Stimulated activated CD8-positive, alpha-beta memory T cell treated with anti-CD3 and anti-CD28 coated beads, Interleukin-12 subunit alpha, Interleukin-12 subunit beta, amount 100 ng/mL, for 1 hour (primary cell): ENCODE measurements around the gene PGAM1.
A peak's percentile ranks its signal among the peaks of the same experiment; 100 is the strongest.
"Not testable (repeated sequence)": the region's sequence is repeated elsewhere in the genome, so short reads cannot be mapped to it uniquely, and the experiment has no call there.

ENCODE experiments used
- DNase-seq: peaks from one replicate; pipeline ENCODE4 v3.0.0-alpha.2; 2020; ENCODE audit warnings: low read depth

PGAM1 gene

DNA sequence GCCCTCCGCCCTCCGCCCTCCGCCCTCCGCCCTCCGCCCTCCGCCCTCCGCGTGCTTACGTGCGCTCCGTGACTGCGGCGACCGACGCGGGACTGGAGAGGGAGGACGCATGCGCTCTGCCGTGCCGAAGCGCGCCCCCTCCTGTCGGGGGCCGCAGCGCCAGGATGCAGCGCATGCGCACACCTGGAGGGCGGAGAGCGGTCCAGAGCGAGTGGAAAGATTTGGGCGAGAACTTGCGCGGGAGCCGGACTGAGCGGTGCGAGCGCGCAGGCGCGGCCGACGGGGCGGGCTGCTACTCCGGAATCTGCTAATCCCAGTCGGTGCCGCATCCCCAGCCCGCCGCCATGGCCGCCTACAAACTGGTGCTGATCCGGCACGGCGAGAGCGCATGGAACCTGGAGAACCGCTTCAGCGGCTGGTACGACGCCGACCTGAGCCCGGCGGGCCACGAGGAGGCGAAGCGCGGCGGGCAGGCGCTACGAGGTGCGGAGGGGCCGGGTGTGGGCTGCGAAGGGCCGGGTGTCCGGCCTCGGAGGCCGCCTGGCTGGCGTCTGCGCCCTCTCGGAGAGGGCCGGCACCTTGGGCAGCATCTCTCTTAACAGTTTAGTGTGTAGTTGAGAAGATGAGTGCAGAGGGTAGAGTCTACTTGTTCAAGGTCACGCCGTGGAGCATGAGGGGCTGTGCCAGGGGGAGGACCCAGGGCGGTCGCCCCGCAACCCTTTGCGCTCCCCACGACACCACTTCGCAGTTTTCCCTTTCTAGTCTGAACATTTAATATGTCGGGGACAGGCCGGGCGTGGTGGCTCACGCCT is at the start of gene PGAM1:
Gene PGAM1, plus strand, starts transcription at position 228 of the 812 bp plus-strand sequence. Its CDS starts 117 bp downstream, at position 345.
- DNase-seq = peak; percentile 90

DNA sequence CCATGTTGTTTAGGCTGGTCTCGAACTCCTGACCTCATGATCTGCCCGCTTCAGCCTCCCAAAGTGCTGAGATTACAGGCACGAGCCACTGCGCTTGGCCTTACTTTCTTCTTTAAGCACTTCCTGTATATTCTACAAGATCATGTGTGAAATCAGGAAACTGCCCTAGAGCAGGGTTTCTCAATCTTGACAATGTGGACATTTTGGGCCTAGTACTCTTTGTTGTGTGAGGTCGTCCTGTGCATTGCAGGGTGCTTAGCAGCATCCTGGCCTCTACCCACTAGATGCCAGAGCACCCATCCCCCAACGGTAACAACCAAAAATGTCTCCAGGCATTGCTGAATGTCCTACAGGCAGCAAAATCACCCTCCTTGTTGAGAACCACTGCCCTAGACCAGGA is 49.6 kb upstream of the PGAM1 start:
- no peak for DNase-seq

DNA sequence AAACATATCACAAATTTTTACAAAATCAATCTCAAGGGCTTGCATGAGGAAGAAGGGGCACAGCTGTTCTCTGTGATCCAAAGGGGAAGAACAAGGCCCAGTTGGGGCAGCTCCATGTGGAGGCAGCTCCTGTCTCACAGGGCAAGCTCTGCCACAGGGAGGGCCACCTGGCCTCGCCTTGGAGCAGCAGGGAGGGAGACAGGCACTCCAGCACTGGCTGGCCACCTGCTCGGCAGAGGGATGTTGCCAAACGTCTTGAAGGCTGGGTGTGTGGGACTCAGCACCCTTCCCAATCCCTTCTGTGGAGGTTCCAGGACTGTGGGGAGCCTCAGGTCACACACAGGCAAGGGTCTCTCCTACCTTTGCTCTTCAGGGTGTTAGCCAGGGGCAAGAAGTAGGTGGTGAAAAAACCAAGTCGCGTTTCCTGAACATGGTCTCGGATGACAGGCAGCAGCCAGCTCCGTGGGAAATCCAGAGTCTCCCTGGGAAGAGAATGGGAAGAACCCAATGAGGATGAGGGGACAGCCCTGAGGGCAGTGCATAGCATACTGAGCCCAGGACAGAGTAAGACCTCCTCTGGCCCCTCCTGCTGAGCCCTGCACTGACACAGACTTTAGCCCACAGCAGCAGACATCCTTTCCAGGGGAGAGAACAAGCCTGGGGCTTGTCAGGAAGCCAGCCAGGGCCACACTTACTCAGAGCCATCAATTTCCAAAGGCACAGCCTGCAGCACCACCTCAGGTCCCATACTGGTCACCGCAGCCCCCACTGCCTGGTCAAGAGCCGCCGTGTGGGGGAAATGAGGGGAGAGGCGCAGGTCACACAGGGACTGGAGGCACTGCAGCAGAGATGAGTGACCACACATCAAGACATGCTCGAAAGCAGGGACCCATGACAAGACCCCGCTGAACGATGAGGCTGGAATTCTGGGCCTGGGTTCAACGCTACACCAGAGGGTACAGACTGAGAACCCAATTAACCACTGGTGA is 46.8 kb upstream of the PGAM1 start:
- no peak for DNase-seq

DNA sequence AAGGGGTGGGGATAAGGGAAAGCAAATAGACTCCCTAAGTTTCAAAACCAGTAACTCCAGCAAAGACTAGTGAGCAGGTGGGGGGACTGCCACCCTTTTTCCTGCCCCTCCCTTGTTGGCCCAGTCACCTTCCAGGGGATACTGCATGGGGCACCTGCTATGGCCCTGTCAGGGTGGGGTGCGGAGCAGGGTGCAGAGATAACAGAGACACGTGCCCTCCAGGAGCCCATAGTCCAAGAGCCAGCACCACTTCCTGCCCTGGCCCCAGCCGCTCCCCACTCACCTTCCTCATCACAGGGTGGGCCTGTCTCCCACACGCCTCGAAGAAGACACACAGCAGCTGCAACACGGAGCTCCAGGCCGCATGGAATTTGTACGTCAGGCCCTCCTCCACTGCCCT is 45.5 kb upstream of the PGAM1 start:
- DNase-seq = no peak

DNA sequence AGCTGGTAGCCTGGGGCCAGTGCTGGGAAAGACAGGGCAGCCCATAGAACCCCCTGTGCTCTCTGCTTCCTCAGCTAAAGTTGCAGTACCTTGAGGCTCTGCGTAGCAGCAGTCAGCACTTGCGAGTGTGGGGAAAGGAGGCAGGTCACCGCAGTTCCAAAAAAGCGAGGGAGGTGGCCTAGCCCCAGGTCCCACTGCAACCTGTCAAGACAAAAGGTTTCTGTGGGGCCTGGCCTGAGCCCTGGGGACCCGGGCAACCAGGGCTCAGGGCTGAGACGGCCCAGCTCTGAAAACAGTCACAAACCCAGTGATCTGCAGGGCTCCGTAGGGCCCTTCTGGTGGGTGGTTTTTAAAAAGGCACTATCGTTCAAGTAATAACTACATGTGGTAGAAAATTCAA is 44.4 kb upstream of the PGAM1 start:
- DNase-seq = no peak

DNA sequence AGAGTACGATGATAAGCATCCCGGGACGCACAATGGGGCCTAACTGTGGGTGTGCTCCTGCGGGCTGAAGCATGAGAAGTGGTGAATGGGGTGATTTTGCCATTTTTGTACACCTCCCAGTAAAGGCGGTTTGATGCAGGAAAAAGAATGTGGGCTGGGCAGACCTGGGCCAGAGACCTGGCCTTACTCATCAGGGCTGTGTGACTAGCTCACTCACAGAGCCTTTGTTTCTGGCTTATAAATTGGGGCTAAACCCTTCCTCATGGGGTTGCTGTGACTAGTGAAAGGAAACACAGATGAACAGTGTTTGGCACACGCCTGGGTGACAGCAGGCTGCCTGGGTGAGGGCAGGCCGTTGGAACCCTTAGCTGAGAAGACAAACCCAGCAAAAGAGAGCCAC is 42.8 kb upstream of the PGAM1 start:
- no peak for DNase-seq

DNA sequence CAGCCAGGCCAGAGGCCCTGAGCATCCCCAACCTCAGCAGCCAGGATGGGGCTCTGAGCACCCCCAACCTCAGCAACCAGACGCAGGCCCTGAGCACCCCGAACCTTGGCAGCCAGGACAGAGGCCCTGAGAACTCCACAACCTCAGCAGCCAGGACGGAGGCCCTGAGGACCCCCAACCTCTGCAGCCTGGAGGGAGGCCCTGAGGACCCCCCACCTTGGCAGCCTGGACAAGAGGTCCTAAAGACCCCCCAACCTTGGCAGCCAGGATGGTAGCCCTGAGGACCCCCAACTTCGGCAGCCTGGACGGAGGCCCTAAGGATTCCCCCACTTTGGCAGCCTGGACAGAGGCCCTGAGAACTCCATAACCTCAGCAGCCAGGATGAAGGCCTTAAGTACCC is 41.8 kb upstream of the PGAM1 start:
- DNase-seq = no peak

DNA sequence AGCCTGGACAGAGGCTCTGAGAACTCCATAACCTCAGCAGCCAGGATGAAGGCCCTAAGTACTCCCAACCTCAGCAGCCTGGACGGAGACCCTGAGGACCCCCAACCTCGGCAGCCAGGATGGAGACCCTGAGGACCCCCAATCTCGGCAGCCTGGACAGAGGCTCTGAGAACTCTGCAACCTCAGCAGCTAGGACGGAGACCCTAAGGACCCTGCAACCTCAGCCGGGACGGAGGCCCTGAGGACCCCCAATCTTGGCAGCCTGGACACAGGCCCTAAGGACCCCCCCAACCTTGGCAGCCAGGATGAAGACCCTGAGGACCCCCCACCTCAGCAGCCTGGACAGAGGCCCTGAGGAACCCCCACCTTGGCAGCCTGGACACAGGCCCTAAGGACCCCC is 41.4 kb upstream of the PGAM1 start:
- no peak for DNase-seq

DNA sequence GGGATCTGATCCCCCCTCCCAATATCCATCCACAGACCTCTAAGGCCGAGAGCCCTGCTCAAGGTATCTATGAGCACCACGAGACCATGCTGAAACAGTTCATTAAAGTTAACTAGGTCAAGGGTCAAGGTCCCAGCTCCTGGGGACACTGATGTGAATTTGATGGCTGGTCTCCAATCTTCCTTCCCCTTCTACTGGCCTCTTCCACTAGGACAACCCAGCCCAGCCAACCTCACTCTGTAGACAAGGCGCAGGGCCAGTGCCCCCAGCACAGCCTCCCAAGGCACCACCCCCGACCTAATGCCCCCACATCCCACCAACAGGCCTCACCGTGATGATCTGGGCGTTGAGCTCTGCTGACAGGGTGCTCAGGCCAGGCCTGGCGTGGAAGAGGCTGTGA is 40.4 kb upstream of the PGAM1 start:
- DNase-seq = no peak

DNA sequence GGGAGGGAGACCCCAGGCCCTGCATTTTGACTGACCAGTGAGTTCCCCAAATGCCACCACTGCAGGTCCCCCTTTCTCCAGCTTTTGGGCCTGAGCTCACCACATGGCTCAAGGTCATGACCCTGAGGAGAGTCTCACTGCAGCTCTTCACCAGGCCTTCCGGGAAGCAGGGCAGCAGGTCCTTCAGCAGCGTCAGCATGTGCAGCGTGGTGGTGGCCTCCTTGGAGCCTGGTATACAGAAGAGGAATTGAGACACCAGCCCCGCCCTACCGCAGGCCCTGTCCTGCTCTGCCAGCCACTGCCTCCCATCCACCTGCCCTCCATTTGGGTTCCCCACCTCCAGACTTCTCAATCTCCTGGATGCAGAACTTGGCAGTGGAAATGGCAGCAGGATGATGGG is 37.8 kb upstream of the PGAM1 start:
- DNase-seq = no peak

DNA sequence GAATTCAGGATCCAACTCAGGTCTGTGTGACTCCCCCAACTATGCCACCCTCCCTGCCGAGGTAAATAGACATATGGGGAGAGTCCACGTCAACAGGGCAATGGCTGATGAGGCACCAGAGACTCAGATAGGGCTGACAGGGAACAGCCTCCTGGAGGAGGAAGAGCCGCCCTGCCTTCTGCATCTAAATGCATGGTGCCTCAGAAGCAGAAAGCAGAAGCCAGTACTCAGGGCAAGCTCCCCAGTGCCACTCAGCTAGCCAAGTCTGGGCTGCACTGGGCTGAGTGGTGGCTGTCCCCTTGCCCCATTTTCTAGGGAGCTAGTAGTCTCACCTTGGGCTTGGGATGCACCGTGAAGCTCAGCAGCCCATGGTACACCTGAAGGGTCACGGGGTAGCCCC is 35.9 kb upstream of the PGAM1 start:
- DNase-seq = no peak

DNA sequence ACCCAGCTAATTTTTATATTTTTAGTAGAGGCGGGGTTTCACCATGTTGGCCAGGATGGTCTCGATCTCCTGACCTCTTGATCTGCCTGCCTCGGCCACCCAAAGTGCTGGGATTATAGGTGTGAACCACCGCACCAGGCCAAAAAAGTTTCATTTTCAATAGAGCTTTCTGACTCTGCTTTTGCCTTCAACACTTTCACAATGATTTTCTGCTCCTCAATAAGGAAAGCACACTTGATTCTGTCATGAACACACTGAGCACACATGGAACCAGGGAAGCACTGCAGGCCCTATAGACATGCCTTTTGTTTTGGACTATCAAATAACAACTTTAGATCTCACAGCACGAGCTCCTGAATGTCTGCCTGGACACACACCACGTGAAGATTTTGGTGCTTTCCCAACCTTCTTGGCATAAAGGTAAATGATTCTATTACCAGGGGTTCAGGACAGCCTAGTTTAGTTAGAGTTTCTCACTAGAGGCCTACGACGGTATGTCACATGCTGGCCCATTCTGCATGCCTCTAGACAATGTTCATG is 32.9 kb upstream of the PGAM1 start:
- no peak for DNase-seq

DNA sequence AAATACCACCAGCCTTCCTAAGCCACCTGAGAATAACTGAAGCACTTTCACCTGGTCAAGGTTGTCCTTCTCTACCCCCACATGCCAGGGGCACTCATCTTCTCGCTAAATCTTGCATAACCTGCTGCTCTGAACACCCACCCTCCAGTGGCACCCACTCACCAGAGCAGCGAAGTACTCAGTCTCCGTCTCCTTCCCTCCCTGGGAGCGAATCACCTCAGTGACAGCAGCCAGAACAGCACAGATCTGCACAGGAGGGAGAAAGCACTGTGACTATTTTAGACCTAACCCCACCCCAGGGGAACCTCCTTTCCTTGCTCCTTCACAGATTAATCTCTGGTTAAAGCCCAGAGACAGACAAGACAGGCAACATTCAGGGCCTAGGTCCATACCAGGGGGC is 29.9 kb upstream of the PGAM1 start:
- DNase-seq = no peak

DNA sequence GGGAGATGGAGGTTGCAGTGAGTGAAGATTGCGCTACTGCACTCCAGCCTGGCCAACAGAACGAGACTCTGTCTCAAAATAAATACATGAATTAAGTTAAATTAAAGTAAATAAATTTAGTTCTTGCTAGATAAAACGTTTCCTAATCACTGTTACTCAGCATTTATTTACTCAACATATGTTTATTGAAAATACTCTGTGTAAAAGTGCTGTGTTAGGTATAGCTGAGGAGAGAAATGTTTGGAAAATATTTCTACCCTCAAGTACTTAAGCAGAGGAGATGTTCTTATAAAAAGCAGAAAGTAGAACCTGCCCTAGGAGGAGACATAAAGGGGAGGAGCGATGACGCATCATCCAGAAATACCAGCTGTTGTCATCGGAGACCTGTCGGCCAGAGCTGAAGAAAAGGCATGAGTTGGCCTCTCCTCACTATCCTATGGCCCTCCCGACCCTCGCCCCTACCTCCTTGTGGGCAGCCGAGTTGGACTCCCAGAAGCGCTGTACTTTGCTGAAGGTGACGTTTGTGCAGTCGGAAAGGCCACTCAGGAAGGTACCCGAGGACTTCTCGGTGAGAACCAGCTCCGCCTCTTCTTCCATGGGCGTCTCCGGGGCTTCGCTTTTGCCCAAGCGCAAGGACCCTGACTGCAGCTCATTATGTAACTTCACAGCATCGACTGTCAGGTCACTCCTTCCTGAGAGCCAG is 26.0 kb upstream of the PGAM1 start:
- DNase-seq = no peak

DNA sequence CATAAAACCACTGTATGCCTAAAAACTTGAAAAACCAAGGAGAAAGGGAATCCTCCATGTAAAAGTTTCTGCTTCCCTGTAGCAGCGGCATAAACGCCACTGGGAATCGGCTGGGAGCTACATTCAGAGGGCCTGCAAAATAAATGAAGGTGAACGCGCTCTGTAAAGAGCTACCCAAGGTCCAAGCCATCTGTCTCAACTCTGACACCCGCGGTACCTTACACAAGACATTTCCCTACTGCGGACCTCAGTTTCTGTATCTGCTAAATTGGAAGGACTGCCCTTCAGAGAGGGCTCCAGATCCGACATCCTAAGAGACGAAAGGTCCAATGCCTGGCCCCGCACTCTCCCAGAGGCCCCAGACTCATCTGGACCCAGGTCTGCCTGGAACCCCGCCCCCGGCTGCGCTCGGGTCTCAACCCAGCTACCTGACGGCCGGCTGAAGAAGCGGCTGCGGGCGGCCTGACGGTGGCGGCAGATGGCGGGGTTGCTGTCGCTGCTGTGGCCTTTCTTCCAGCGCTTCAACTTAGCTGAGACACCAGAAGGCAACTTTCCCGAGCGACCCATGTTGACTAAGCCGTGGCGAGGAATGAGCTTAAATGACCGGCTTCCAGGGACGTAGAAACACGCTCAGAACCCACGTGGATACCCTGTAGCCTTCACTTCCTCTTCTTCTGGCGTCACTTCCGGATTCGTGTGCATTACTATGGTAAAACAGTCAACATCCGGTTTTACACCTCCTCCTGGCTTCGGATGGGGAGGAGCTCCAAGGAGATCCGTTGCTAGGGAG is 25.1 kb upstream of the PGAM1 start, which contains the start of gene RRP12:
Gene RRP12, minus strand, starts transcription at position 676 of the 790 bp plus-strand sequence. Its CDS starts 109 bp downstream, at position 567.
- peak; percentile 74 for DNase-seq

DNA sequence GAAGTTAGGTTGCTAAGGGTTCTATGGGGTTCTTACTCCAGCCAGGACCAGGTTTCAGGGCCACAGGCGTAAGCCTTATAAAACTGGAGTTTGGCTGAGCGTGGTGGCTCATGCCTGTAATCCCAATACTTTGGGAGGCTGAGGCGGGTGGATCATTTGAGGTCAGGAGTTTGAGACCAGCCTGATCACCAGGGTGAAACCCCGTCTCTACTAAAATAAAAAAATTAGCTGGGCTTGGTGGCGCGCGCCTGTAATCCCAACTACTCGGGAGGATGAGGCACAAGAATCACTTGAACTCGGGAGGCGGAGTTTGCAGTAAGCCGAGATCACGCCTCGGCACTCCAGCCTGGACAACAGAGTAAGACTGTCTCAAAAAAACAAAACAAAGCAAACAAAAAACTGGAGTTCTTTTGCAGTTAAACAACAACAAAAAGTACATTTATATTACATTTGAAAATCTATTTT is 24.5 kb upstream of the PGAM1 start:
- no peak for DNase-seq

DNA sequence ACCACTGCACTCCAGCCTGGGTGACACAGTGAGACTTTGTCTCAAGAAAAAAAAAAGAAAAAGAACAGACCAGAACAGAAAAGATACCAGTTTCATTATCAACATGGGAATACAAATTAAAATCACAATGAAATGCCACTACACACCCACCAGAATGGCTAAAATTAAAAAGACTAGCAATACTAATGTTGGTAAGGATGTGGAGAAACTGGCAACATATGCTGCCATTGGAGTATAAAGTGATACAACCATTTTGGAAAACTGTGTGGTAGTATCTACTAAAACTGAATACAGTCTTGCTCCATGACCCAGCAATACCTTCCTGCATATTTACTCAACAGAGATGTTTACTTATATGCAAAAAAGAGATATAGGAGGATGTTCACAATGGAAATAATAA is 21.9 kb upstream of the PGAM1 start:
- DNase-seq = no peak

DNA sequence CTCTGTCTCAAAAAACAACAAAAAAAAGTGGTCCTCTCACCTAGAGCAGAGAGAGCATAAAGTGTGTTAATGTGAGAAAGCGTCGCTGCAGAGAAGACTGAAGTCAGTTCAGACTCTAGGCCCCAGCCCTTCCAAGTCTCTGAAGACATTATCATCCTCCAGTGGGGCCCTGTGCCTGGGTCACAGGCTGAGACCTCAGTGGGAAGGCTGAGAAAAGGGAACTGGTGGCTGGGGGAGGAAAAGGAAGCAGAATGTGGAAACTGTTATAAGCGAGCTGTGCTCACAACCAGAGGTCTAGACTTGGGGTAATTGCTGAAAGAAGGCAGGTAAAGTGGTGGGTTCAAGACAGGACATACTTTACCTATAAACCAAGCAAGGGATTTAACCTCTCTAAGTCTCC is 19.9 kb upstream of the PGAM1 start:
- DNase-seq = no peak

DNA sequence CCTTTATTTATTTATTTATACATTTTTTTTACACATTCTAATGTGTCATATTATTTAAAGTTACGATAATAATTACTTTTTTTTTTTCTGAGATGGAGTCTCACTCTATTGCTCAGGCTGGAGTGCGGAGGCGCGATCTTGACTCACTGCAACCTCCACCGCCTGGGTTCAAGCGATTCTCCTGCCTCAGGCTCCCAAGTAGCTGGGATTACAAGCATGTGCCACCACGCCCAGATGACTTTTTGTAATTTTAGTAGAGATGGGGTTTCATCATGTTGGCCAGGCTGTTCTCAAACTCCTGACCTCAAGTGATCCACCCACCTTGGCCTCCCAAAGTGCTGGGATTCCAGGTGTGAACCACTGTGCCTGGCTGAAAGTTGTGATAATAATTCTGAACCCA is 19.5 kb upstream of the PGAM1 start:
- DNase-seq = not testable (repeated sequence)

DNA sequence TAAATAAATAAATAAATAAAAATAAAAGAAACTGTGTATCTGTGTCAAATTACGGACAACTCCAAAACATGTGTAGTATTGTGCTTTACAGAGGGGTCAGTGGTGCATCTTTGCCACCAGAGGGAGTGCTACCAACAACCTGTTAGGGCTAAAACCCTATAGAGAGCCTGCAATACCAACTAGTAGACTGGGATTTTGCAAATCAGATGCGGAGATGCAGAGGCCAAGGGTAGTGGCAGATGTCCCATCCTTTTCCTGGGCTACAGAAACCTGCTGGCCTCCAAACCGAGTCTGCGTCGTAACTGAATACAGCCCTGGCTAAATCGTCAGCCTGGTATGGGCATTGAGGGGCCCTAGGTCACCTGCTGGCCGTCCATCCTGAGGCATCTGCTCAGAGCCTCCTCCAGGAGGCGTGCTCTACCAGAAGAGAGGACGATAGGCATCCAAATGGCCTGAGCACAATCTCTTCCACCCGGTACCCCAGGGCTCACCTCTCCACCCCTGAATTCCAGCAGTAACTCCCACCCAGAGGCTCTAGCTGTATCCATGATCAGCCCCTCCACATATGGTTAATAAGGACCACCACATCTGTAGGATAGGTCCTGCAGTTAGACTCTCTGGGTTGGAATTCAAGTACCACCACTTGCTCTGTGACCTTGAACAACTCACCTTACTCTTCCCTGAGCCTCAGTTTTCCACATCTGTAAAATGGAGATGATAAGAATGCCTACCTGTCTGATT is 18.6 kb upstream of the PGAM1 start:
- DNase-seq = no peak

DNA sequence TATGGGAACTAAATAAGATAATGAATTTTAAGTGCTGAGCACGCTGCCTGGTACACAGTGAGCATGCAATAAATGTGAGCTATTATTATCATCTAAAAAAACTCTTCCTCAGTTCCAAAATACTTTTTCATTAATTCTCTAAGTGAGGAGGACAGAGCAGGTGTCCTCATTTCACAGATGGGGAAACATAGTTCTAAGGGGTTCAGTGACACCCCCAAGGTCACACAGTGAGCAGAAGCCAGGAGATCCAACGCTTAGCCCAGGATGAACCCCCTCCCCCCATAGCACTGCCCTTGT is 18.1 kb upstream of the PGAM1 start:
- no peak for DNase-seq
